Peyer's patch (tissue), 4 donors: ENCODE measurements around the gene SIAH1.

Source experiments
- CTCF ChIP-seq, 6 experiments: fragments of 450-650 bp in 4 of 6; fragments of 200-600 bp in 2 of 6; sonication (generic) in 1 of 6; IDR thresholded peaks; one replicate each; pipeline ENCODE4 v1.5.1; 2017 to 2019; ENCODE audit warnings: antibody characterized with exemption in 6 of 6, mild to moderate bottlenecking in 3 of 6, moderate library complexity in 1 of 6
- POLR2A ChIP-seq, 2 donors: fragments of 450-650 bp; IDR thresholded peaks; one replicate each; pipeline ENCODE4 v1.5.1; 2017; ENCODE audit warnings: antibody characterized with exemption in 2 of 2, mild to moderate bottlenecking in 2 of 2, moderate library complexity in 2 of 2

GRCh38 chr16:48358419-48358818 lies 26.8 kb downstream of the SIAH1 start:
- no peak for TF ChIP-seq CTCF (IDR thresholded peaks at IDR 0.05)
- TF ChIP-seq POLR2A (IDR thresholded peaks at IDR 0.05) = no peak
